Measurements from ENCODE around the gene DCPS.
A peak's percentile ranks its signal among the peaks of the same experiment; 100 is the strongest.
"Not testable (repeated sequence)": the region's sequence is repeated elsewhere in the genome, so short reads cannot be mapped to it uniquely, and the experiment has no call there.

Gene DCPS

GRCh38 chr11:126282736-126283591 lies 20.9 kb upstream of the DCPS start, which contains the start of gene TIRAP:
Gene TIRAP (plus strand): TSS chr11:126283093. CDS start chr11:126290895, 7,802 bp downstream.
- peak; percentile 90 for DNase-seq

- DNase-seq = no peak
Observed at GRCh38 chr11:126284829-126285228, 19.0 kb upstream of the DCPS start.

- no peak for DNase-seq
Observed at GRCh38 chr11:126288237-126288636, 15.6 kb upstream of the DCPS start.

- no peak for DNase-seq
Observed at GRCh38 chr11:126290887-126291286, 13.0 kb upstream of the DCPS start.

GRCh38 chr11:126293726-126294125 lies 10.1 kb upstream of the DCPS start:
- no peak for DNase-seq

GRCh38 chr11:126297004-126297403 lies 6.9 kb upstream of the DCPS start:
- no peak for DNase-seq

GRCh38 chr11:126304457-126305075 lies 706 bp downstream of the DCPS start:
- DNase-seq = no peak

GRCh38 chr11:126305699-126306098 lies 1.8 kb downstream of the DCPS start:
- DNase-seq = no peak

GRCh38 chr11:126307706-126308105 lies 3.8 kb downstream of the DCPS start:
- no peak for DNase-seq

GRCh38 chr11:126308271-126308671 lies 4.4 kb downstream of the DCPS start:
- DNase-seq = no peak

- not testable (repeated sequence) for DNase-seq
Observed at GRCh38 chr11:126308771-126309170, 4.9 kb downstream of the DCPS start.

GRCh38 chr11:126310200-126310991 lies 6.5 kb downstream of the DCPS start:
- peak; percentile 44 for DNase-seq

GRCh38 chr11:126310992-126311310 lies 7.1 kb downstream of the DCPS start:
- no peak for DNase-seq

- DNase-seq = no peak
Observed at GRCh38 chr11:126311401-126312291, 7.8 kb downstream of the DCPS start.

GRCh38 chr11:126312961-126313360 lies 9.1 kb downstream of the DCPS start:
- no peak for DNase-seq

- no peak for DNase-seq
Observed at GRCh38 chr11:126313826-126314225, 10.0 kb downstream of the DCPS start.

- DNase-seq = no peak
Observed at GRCh38 chr11:126317432-126317755, 13.5 kb downstream of the DCPS start.

- no peak for DNase-seq
Observed at GRCh38 chr11:126317756-126318573, 14.1 kb downstream of the DCPS start.

GRCh38 chr11:126318574-126319373 lies 14.9 kb downstream of the DCPS start:
- DNase-seq = no peak

GRCh38 chr11:126319374-126319740 lies 15.5 kb downstream of the DCPS start:
- DNase-seq = no peak

- DNase-seq = no peak
Observed at GRCh38 chr11:126322996-126323395, 19.1 kb downstream of the DCPS start.

All from right kidney (tissue), 1 donor.